Endothelial cell (in vitro differentiated cells): ENCODE measurements around the gene GNA14. TPM values are rescaled to one million over a fixed set of nuclear protein-coding genes. Genes with fewer than 3 reads are reported as not detected.
"Not testable (repeated sequence)": the region's sequence is repeated elsewhere in the genome, so short reads cannot be mapped to it uniquely, and the experiment has no call there.

Source experiments
- DNase-seq: peaks from one replicate; pipeline ENCODE4 v3.0.0; 2021; ENCODE audit warnings: low spot score
- H3K27ac Mint-ChIP-seq: one replicate; pipeline ENCODE4 v1.8.0; 2021; ENCODE audit warnings: mixed read lengths, inconsistent platforms; ENCODE audit not compliant: unreplicated experiment
- H3K27me3 Mint-ChIP-seq: one replicate; pipeline ENCODE4 v1.8.0; 2021; ENCODE audit warnings: mild to moderate bottlenecking, moderate library complexity, mixed read lengths, inconsistent platforms; ENCODE audit not compliant: unreplicated experiment
- H3K36me3 Mint-ChIP-seq: one replicate; pipeline ENCODE4 v1.8.0; 2021; ENCODE audit warnings: mild to moderate bottlenecking, low read depth, mixed read lengths, inconsistent platforms; ENCODE audit not compliant: unreplicated experiment
- H3K4me1 Mint-ChIP-seq: one replicate; pipeline ENCODE4 v1.8.0; 2021; ENCODE audit warnings: mild to moderate bottlenecking, mixed read lengths, inconsistent platforms; ENCODE audit not compliant: unreplicated experiment
- H3K4me3 Mint-ChIP-seq: one replicate; pipeline ENCODE4 v1.8.0; 2021; ENCODE audit warnings: mild to moderate bottlenecking, mixed read lengths, inconsistent platforms; ENCODE audit not compliant: unreplicated experiment
- H3K9me3 Mint-ChIP-seq: one replicate; pipeline ENCODE4 v1.8.0; 2021; ENCODE audit warnings: mixed read lengths, inconsistent platforms; ENCODE audit not compliant: unreplicated experiment
- CTCF ChIP-seq: fragments of 200-600 bp; sonication (generic); IDR thresholded peaks from one replicate; pipeline ENCODE4 v1.5.0; 2021; ENCODE audit warnings: antibody characterized with exemption; ENCODE audit not compliant: unreplicated experiment
- total RNA-seq: library from RNA; stranded (reverse); fragmentation: NEBNext Ultra II Directional; extraction: Animal tissue kit (Norgen Biotek cat#: 25700); gene quantifications from one replicate; pipeline ENCODE4 v1.2.1, GENCODE V29; 2021; ENCODE audit not compliant: unreplicated experiment

Gene GNA14
- total RNA-seq, 1 donor from 2014 or later, result 10.6 TPM

GRCh38 chr9:77498891-77499290, 149.2 kb downstream of the GNA14 start:
- DNase-seq, result no peak
- no peak overlapping the region for H3K27ac Mint-ChIP-seq
- no peaks in the 10 kb centered on the region for H3K9me3 Mint-ChIP-seq
- H3K27me3 Mint-ChIP-seq, result no peaks in the 10 kb centered on the region
- peaks cover 12% of the 10 kb centered on the region for H3K4me1 Mint-ChIP-seq
- H3K36me3 Mint-ChIP-seq, result no peaks in the 10 kb centered on the region
- no peak for TF ChIP-seq CTCF
- no peak overlapping the region for H3K4me3 Mint-ChIP-seq

- H3K27me3 Mint-ChIP-seq, result no peaks in the 10 kb centered on the region
- H3K4me3 Mint-ChIP-seq, result no peak overlapping the region
- no peak for DNase-seq
- no peaks in the 10 kb centered on the region for H3K9me3 Mint-ChIP-seq
- TF ChIP-seq CTCF, result no peak
- H3K27ac Mint-ChIP-seq, result no peak overlapping the region
- no peaks in the 10 kb centered on the region for H3K36me3 Mint-ChIP-seq
- peaks cover 12% of the 10 kb centered on the region for H3K4me1 Mint-ChIP-seq
Measured at GRCh38 chr9:77497322-77498198, 150.6 kb downstream of the GNA14 start.

GRCh38 chr9:77495834-77496671, 152.1 kb downstream of the GNA14 start:
- Mint-ChIP-seq H3K4me1 (peaks cover 12% of the 10 kb centered on the region), H3K27me3 (no peaks in the 10 kb centered on the region), H3K36me3 (peaks cover 4% of the 10 kb centered on the region), H3K27ac (no peak overlapping the region), H3K4me3 (no peak overlapping the region), H3K9me3 (no peaks in the 10 kb centered on the region)
- no peak for DNase-seq
- TF ChIP-seq CTCF, result no peak

- H3K27ac Mint-ChIP-seq, DNase-seq, H3K4me1 Mint-ChIP-seq, H3K4me3 Mint-ChIP-seq, H3K27me3 Mint-ChIP-seq, H3K9me3 Mint-ChIP-seq: not testable (repeated sequence)
- peaks cover 17% of the 10 kb centered on the region for H3K36me3 Mint-ChIP-seq
Measured at GRCh38 chr9:77490279-77490678, 157.8 kb downstream of the GNA14 start.

GRCh38 chr9:77489405-77490163, 158.5 kb downstream of the GNA14 start:
- H3K4me1 Mint-ChIP-seq, result not testable (repeated sequence)
- peak overlapping the region; percentile 45 for H3K4me3 Mint-ChIP-seq

More at GRCh38 chr9:77489405-77490163, 158.5 kb downstream of the GNA14 start:
- H3K36me3 Mint-ChIP-seq, result peaks cover 17% of the 10 kb centered on the region
- not testable (repeated sequence) for H3K9me3 Mint-ChIP-seq, DNase-seq, H3K27me3 Mint-ChIP-seq, H3K27ac Mint-ChIP-seq
